OCI-LY7 (cell line): ENCODE data around the gene SH3RF3. TPM values are rescaled to one million over a fixed set of nuclear protein-coding genes. Genes with fewer than 3 reads are reported as not detected.

Experiments
- BruUV-seq: library from RNA; stranded (reverse); fragments of 400-500 nt; replicated peaks from 2 replicates; lab custom pipeline; 2021; lab: Mats Ljungman, UMichigan
- CTCF ChIA-PET: fragments of 300-600 bp; sonication (Branson Sonifier 250); formaldehyde crosslinking; loops from one replicate; lab custom pipeline; 2022; ENCODE audit warnings: antibody characterized with exemption; ENCODE audit not compliant: unreplicated experiment; lab: Charles Lee
- POLR2A ChIA-PET: fragments of 300-600 bp; sonication (Branson Sonifier 250); formaldehyde crosslinking; loops from one replicate; lab custom pipeline; 2022; ENCODE audit warnings: antibody characterized with exemption; lab: Charles Lee
- DNase-seq: peaks from one replicate; pipeline ENCODE4 v3.0.0-alpha.2; 2015; ENCODE audit warnings: low spot score
- H2AFZ ChIP-seq: fragments of 200-600 bp; sonication (generic), shearing (Covaris generic); 2 replicates; pipeline ENCODE4 v1.6.1; 2014; ENCODE audit warnings: mild to moderate bottlenecking, antibody characterized with exemption, low read length, moderate library complexity
- H3K27ac ChIP-seq: fragments of 200-600 bp; sonication (generic); 2 replicates; pipeline ENCODE4 v1.5.1; 2014; ENCODE audit warnings: mixed run types, low read depth, mild to moderate bottlenecking, moderate library complexity, low read length, inconsistent platforms; ENCODE audit not compliant: poor library complexity, severe bottlenecking
- H3K36me3 ChIP-seq: fragments of 200-600 bp; sonication (generic); 2 replicates; pipeline ENCODE4 v1.6.1; 2014; ENCODE audit warnings: mild to moderate bottlenecking, antibody characterized with exemption, low read length, moderate library complexity, mixed read lengths; ENCODE audit not compliant: insufficient read depth
- H3K4me1 ChIP-seq: fragments of 200-600 bp; sonication (generic); 2 replicates; pipeline ENCODE4 v1.5.1; 2014; ENCODE audit warnings: mild to moderate bottlenecking, low read length; ENCODE audit not compliant: insufficient read depth, poor library complexity, severe bottlenecking
- H3K4me2 ChIP-seq: fragments of 200-600 bp; sonication (generic); 2 replicates; pipeline ENCODE4 v1.6.1; 2014; ENCODE audit warnings: mild to moderate bottlenecking, low read length
- H3K4me3 ChIP-seq: fragments of 200-600 bp; sonication (generic); 2 replicates; pipeline ENCODE4 v1.5.1; 2014; ENCODE audit warnings: mild to moderate bottlenecking, low read depth, low read length; ENCODE audit not compliant: poor library complexity, severe bottlenecking
- H3K79me2 ChIP-seq: fragments of 200-600 bp; sonication (generic); 2 replicates; pipeline ENCODE4 v1.6.1; 2016; ENCODE audit warnings: low read depth, mild to moderate bottlenecking, low read length, moderate library complexity, mixed read lengths; ENCODE audit not compliant: insufficient read depth
- H3K9me2 ChIP-seq: fragments of 200-600 bp; sonication (generic); 2 replicates; pipeline ENCODE4 v1.6.1; 2016; ENCODE audit warnings: mild to moderate bottlenecking, low read length, mixed read lengths; ENCODE audit not compliant: insufficient read depth
- H3K9me3 ChIP-seq: fragments of 200-600 bp; sonication (generic); 2 replicates; pipeline ENCODE4 v1.6.1; 2014; ENCODE audit warnings: mild to moderate bottlenecking, mixed run types, low read length, mixed read lengths
- H4K20me1 ChIP-seq: fragments of 200-600 bp; sonication (generic); 2 replicates; pipeline ENCODE4 v1.6.1; 2014; ENCODE audit warnings: mild to moderate bottlenecking, antibody characterized with exemption, low read length, moderate library complexity, mixed read lengths; ENCODE audit not compliant: insufficient read depth
- EZH2phosphoT487 ChIP-seq: fragments of 200-600 bp; sonication (generic); IDR thresholded peaks from 2 replicates; pipeline ENCODE4 v1.6.1; 2018; ENCODE audit warnings: low read depth, borderline replicate concordance, mild to moderate bottlenecking, mixed run types, antibody characterized with exemption, low read length, moderate library complexity, mixed read lengths
- intact Hi-C: fragments of 100-400 bp; cut with micrococcal nuclease; formaldehyde crosslinking; loops from one replicate; pipeline ENCODE4 v1.10.0; 2022; ENCODE audit not compliant: unreplicated experiment
- total RNA-seq, 2 experiments: library from RNA; depleted of rRNA in 1 of 2; stranded (reverse); fragments of >200 nt in 1 of 2; shearing (Covaris generic) in 1 of 2; gene quantifications; 2 replicates each; pipeline ENCODE4 v1.2.3, GENCODE V29; 2014 to 2022
- TF ChIP-seq, protein P1 (sequence below): fragments of 200-600 bp; sonication (generic); conservative IDR thresholded peaks from 2 replicates; pipeline ENCODE4 v1.5.1; 2014; ENCODE audit warnings: mild to moderate bottlenecking, antibody characterized with exemption, low read length, moderate library complexity, mixed read lengths

Gene SH3RF3
- total RNA-seq, 2 experiments from 2014 or later: not detected

GRCh38 chr2:109382226-109382895 lies 253.4 kb downstream of the SH3RF3 start:
- H3K9me3 ChIP-seq: no peaks in the 10 kb centered on the region
- no peak overlapping the region for H3K4me2 ChIP-seq
- ChIA-PET CTCF (no interaction called here), POLR2A (no interaction called here)
- H3K9me2 ChIP-seq: no peaks in the 10 kb centered on the region
- H3K4me3 ChIP-seq: no peak overlapping the region
- no peak overlapping the region for H3K27ac ChIP-seq
- H2AFZ ChIP-seq: no peak overlapping the region
- H3K79me2 ChIP-seq: no peaks in the 10 kb centered on the region
- no TSS peak for BruUV-seq
- TF ChIP-seq, protein P1, sequence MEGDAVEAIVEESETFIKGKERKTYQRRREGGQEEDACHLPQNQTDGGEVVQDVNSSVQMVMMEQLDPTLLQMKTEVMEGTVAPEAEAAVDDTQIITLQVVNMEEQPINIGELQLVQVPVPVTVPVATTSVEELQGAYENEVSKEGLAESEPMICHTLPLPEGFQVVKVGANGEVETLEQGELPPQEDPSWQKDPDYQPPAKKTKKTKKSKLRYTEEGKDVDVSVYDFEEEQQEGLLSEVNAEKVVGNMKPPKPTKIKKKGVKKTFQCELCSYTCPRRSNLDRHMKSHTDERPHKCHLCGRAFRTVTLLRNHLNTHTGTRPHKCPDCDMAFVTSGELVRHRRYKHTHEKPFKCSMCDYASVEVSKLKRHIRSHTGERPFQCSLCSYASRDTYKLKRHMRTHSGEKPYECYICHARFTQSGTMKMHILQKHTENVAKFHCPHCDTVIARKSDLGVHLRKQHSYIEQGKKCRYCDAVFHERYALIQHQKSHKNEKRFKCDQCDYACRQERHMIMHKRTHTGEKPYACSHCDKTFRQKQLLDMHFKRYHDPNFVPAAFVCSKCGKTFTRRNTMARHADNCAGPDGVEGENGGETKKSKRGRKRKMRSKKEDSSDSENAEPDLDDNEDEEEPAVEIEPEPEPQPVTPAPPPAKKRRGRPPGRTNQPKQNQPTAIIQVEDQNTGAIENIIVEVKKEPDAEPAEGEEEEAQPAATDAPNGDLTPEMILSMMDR: no peak
- TF ChIP-seq EZH2phosphoT487: no peak
- DNase-seq: no peak
- no peaks in the 10 kb centered on the region for H3K36me3 ChIP-seq
- intact Hi-C loops: no loop called here
- H3K4me1 ChIP-seq: no peaks in the 10 kb centered on the region
- H4K20me1 ChIP-seq: no peaks in the 10 kb centered on the region

DNA sequence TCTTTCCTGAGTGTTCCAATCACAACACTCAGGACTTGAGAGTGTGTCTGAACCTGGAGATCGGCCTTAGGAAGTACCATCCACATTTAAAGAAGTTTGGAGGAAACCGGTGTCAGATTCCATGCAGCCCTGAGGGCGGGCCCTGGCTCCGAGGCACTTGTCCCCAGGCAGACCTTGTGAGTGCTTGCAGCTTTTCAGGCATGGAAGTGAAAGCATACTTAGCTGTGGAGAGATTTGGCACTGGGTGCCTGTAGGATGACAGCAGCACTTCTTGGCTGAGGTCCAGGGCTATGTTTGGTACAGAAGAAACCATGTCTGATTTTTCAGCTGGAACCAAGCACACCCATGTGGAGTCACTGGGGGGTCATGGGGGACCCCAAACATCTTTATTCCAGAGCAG lies 253.9 kb downstream of the SH3RF3 start:
- no TSS peak for BruUV-seq
- Histone ChIP-seq H3K4me3 (no peak overlapping the region), H3K36me3 (no peaks in the 10 kb centered on the region), H3K9me3 (no peaks in the 10 kb centered on the region), H3K4me2 (no peak overlapping the region), H4K20me1 (no peaks in the 10 kb centered on the region), H3K27ac (no peak overlapping the region), H3K4me1 (no peaks in the 10 kb centered on the region), H3K9me2 (no peaks in the 10 kb centered on the region), H3K79me2 (no peaks in the 10 kb centered on the region), H2AFZ (no peak overlapping the region)
- TF ChIP-seq EZH2phosphoT487: no peak
- TF ChIP-seq, protein P1: no peak
- intact Hi-C loops: no loop called here
- ChIA-PET CTCF (no interaction called here), POLR2A (no interaction called here)
- DNase-seq: no peak

DNA sequence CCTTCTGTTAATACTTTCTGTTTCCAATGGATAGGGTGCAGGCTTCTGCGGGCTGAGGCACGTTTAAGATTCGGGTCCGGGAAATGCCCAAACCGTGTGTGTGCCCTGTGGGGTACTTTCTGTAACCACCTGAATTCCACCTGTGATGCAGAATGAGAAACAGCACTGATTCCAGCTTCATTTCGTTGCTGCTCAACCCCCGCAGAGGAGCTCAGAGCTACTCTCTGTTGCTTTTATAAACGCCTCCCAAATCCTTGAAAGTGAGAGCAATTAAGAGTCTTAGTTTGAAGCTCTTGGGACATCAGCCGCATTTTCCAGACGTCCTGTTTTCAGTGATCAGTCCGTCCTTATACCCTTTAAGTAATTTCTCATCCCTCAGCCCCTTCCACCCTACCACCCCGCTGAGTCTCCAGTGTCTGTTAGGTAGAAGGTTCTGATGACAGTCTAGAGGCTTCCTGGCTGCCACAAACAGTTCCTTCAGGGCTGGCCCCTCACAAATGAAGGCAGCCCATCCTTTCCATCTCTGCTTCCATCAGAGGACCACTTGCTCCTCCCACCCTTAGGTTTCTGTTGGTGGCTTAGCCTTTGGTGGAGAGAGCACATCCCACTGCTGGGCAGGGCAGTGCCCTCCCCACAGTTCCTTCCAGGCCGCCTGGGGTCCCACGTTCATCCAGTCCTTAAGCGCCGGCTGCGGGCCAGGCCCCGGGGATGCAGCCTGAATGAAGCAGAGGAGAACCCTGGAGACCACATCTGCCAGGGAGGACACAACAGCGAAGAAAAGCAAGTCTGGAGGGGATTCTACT lies 254.7 kb downstream of the SH3RF3 start:
- H3K79me2 ChIP-seq: no peaks in the 10 kb centered on the region
- no peaks in the 10 kb centered on the region for H3K4me1 ChIP-seq
- BruUV-seq: no TSS peak
- no peak overlapping the region for H2AFZ ChIP-seq
- no peak overlapping the region for H3K4me3 ChIP-seq
- no peak for TF ChIP-seq EZH2phosphoT487
- TF ChIP-seq, protein P1: no peak
- H4K20me1 ChIP-seq: no peaks in the 10 kb centered on the region
- no peaks in the 10 kb centered on the region for H3K9me2 ChIP-seq
- intact Hi-C loops: no loop called here
- H3K27ac ChIP-seq: no peak overlapping the region
- DNase-seq: no peak
- POLR2A ChIA-PET: no interaction called here
- CTCF ChIA-PET: no interaction called here
- no peaks in the 10 kb centered on the region for H3K36me3 ChIP-seq
- H3K9me3 ChIP-seq: no peaks in the 10 kb centered on the region
- no peak overlapping the region for H3K4me2 ChIP-seq
